Measurements from ENCODE around the gene DBNL.

The DBNL gene

DNA sequence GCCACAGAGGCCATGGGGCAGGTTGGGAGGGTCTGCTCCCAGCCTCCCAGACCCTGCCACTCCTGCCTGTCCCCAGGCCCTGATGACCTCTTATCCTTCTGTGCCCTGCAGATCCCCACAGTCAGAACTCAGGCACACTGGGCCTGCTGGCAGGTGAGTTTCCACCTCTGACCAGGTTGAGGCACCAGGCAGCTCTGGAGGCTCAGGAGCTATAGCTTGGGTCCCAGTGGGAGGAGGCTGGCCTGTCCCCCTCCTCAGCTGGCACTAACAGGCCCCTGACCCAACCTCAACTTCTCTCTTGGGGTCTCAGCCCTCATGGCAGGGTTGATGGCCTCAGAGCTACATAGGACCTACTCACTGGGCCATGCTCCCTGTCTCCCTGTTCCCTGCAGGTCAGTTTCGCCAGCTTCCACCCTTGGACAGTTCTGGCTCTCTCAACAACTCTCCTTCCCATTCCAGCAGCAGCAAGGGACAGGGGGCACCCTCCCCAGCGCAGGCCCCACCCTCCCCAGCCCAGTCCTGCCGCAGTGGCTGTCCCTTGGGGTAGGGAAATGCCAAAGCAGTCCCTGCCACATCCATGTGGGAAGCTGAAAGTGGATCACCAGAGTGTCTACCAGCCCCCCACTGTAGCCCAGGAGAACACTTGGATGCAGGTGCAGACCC, 56.9 kb downstream of the DBNL start:
- DNase-seq = no peak

DNA sequence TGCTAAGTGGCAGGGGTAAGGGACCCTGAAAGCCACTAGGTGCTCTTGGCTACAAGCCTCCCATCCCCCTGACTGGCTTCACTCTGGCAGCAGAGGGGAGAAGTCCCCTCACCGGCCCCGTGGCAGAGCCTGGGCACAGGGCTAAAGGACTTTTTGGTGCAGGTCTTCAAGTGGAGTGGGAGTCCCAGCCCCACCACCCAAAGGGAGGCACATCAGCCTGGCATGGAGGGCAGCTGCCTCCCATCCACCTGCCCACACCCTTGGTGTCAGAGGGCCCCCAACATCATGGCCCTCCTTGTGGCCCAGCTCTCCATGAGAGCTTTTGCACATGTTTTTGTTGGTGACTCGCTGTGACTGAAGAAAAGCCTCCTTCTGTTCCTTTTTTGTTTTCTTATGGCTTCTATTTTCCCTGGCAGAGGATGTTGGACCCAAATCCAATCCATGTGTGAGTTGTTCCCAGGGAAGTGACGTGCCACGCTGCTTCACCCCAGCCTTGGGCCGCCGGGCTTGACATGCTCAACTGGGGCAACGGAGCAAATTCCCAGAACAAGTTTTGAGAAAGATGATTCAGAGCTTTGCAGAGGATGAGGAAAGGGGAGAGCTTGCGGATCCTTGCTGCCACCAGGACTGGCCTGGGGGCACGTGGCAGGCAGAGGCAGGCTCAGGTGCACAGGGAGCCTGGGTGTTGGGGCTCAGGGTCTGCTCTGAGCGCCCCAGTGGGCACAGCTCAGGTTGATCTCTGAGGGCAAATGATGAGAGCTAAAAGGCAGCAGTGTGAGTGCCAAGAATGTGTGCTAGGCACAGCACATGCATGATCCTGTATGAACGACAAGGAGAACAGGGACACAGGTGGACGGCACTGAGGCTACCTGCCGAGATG, 57.7 kb downstream of the DBNL start:
- no peak for DNase-seq

DNA sequence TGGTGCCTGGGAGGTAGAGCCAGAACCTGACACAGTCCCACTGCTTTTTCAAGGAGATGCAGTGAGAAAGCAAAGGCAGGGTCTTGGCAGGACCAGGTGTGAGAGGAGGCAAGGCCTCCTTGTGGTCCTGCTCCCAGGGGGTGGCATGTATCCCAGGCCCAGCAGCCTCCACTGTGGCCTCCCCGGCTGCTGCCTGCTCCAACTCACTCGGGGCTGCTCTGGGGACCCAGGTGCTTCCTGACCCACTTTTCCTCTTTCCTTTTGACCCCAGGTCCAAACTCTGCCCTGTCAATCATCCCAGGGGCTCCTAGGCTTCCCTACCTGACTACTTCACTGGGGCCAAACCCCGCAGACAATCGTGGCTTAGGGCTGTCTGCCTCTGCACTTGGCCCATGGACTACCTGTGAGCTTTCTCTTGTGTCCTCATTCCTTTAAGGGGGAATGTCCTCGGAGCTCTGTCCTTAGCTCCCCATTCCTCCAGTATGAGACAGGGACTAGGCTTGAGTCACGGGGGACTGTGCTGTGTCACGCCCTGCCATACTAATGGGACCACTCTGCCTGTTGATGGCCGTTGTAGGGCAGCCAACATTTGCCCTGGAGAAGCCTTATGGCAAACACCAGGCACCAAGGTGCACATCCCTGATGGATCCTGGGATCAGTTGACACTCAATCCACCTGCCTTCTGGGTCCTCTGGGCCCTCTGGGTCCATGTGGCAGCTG, 58.5 kb downstream of the DBNL start:
- no peak for DNase-seq

DNA sequence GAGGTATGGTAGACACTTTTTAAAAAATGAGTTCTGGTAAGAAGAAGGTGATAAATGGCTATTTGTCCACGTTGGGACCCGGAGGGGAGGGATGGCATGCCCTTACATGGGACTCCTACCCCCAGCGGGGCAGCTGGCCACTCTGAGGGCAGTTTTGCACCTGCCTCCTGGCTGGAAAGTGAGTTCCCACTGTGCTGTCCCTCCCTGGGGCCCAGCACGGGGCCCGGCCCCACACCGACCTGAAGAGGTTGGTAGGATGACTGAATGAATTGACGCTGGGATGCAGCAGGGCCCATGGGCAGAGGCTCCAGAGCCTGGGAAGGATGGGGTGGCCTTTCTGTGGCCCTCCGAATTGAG, 59.0 kb downstream of the DBNL start:
- DNase-seq = no peak

DNA sequence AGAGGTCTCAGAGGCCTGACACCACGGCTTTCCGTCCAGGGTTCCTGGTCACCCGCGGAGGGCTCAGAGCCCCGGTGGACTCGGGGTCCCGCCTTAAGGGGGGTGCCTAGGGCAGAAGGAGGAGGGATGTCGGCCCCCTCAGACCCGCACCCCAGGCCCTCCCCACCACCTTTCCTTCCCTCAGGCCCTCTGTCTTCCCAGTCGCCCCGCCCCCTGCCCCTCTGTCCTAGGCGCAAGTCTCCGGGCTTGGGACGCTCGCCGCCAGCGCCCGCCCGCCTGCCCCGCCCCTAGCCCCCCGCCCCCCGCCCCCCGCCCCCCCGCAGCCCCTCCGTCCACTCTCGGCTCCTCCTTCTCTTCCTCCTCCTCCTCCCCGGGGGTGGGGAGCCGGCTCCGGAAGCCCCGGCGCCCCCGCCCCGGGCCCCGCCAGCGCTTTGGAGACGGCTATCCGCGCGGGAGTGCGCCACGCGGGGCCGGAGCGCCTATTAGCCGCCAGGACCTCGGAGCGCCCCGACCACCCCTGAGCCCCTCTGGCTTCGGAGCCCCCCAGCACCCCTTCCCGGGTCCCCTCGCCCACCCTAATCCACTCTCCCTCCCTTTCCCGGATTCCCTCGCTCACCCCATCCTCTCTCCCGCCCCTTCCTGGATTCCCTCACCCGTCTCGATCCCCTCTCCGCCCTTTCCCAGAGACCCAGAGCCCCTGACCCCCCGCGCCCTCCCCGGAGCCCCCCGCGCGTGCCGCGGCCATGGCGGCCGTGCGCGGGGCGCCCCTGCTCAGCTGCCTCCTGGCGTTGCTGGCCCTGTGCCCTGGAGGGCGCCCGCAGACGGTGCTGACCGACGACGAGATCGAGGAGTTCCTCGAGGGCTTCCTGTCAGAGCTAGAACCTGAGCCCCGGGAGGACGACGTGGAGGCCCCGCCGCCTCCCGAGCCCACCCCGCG, 59.7 kb downstream of the DBNL start, which contains the start of gene AEBP1:
TSS of gene AEBP1 (plus strand) at position 423 of the 937 bp plus-strand sequence. CDS start at position 744, 321 bp downstream.
- DNase-seq = no peak

DNA sequence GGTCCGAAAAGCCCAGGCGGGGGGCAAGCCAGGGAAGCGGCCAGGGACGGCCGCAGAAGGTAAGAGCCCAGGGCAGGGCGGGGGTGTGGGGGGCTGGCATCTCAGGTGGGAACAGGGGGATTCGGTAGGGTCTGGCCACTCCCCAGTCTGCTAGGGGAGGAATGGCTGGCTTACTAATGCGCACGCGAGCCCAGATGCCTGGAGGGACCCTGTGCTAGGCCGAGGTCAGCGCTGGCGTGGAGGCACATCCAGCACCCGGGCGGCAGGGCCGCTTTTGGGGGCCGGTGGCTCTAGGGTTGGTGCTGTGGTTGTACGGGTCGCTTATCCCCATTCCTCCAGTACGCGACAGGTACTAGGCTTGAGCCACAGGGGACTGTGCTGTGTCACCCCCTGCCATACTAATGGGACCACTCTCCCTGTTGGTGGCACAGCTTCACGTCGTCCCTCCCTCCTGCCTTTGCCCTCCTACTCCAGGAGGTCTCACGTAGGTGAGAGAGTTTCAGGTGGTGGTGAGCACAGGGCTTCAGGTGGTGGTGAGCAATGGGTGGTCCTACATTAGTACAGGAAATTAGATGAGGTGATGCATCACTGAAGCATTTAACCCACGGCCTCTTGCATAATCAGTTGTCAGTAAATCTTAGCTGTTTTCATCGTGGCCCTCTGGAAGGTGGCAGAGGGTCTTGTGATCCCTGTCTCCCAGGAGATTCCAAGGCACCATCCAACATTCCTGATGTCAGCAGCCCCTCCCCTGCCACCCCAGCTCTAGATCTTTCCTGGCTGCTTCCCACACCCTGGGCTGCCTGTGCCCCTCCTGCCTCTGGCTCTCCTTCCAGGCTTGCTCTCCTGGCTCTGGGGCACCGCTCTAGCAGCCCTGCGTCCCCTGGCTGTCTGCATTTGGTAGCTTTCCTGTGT, 60.6 kb downstream of the DBNL start:
- no peak for DNase-seq

DNA sequence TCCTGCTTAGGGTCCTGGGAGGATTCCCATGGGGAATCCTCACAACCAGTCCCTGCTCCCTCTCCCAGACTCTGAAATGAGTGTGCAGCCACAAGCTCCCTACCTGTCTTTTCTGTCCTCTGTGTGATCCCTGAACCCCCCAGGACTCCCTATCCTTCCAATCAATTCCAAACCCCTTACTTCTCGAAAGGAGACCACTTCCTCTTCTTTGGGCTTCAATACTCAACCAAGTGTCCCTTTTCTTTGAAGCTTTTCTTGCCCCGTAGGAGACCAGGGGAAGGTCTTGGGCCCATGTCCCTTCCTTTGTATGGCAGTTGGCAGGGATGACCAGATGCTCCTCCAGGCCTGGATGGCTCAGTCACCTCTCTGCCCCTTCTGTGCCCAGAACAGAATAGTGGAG, 61.3 kb downstream of the DBNL start:
- no peak for DNase-seq

DNA sequence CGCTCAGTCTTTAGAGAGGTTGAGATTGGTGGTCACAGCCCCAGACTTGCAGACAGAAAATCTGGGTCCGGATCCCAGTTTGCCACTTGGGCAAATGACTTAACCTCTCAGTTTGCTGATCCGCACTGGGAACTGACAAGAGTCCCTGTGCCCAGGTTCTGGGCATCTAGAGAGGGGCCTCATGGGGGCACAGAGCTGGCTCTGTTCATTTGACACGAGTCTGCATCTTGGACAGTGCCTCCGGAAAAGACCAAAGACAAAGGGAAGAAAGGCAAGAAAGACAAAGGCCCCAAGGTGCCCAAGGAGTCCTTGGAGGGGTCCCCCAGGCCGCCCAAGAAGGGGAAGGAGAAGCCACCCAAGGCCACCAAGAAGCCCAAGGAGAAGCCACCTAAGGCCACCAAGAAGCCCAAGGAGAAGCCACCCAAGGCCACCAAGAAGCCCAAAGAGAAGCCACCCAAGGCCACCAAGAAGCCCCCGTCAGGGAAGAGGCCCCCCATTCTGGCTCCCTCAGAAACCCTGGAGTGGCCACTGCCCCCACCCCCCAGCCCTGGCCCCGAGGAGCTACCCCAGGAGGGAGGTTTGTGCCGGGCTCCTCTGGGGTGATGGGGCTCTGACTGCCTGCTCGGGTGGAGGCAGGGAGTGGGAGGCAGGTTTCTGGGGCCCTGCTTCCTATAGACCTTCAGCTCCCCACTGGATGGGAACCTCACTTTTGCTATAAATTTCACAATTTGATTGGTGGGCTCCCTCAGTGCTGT, 62.0 kb downstream of the DBNL start:
- no peak for DNase-seq

DNA sequence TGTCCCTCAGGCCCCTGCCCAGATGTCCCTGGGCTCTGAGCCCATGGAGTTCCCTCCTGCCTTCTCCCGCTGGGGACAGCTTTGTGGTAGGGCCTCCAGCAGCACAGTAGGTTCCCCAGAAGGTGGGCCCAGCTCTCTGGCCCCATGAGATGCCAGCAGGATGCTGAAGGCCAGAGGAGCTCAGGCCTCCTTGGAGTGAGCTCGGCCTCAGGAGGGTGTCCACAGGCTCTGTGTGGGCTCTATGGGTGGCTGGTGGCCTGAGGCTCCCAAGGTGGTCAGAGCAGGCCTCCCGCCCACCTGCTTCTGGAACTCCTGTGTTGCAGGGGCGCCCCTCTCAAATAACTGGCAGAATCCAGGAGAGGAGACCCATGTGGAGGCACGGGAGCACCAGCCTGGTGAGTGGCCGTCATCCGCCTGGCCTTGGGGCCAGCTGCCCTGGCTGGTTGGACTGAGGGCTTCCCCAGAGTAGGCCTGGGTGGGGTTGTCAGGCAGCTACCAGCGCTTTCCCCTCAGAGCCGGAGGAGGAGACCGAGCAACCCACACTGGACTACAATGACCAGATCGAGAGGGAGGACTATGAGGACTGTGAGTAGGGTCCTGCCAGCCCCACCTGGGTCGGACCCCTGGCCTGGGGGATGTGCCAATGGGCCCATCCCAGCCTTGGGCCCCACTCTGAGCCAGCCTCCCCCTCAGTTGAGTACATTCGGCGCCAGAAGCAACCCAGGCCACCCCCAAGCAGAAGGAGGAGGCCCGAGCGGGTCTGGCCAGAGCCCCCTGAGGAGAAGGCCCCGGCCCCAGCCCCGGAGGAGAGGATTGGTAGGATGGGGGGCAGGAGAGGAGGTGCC, 62.8 kb downstream of the DBNL start:
- no peak for DNase-seq

DNA sequence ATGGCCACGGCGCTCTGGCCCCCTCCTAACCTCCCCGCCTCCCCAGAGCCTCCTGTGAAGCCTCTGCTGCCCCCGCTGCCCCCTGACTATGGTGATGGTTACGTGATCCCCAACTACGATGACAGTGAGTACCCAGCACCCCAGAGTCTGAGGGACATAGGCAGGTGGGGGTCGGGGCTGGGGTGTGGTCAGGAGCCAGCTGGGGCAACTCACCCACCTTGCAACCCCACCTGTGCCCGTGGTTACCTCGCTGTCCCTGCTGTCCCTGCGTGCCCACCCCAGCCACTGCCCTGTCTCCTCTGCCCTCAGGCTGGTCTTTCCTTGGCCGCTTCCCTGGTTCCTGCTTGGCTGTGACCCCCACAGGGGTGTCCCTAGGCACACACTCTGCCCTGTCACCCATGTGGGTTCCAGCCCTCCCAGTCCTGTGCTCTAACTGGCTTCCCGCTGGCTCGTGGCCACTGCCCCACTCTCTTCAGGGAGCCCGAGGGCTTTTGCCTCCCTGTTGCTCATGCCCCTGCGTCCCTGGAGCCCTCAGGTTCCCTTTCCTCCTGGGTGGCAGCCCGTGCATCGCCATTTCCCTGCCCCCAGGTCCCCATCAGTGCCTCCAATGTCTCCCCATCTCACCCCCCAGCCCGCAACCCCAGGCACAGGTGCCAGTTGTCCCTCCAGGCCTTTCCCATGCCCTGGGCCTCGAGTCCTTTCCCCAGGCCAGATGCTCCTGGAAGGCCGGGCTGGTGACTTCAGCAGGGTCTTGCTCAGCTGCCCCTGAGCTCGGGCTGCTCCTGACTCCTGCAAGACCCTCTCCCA, 63.7 kb downstream of the DBNL start:
- DNase-seq = no peak

DNA sequence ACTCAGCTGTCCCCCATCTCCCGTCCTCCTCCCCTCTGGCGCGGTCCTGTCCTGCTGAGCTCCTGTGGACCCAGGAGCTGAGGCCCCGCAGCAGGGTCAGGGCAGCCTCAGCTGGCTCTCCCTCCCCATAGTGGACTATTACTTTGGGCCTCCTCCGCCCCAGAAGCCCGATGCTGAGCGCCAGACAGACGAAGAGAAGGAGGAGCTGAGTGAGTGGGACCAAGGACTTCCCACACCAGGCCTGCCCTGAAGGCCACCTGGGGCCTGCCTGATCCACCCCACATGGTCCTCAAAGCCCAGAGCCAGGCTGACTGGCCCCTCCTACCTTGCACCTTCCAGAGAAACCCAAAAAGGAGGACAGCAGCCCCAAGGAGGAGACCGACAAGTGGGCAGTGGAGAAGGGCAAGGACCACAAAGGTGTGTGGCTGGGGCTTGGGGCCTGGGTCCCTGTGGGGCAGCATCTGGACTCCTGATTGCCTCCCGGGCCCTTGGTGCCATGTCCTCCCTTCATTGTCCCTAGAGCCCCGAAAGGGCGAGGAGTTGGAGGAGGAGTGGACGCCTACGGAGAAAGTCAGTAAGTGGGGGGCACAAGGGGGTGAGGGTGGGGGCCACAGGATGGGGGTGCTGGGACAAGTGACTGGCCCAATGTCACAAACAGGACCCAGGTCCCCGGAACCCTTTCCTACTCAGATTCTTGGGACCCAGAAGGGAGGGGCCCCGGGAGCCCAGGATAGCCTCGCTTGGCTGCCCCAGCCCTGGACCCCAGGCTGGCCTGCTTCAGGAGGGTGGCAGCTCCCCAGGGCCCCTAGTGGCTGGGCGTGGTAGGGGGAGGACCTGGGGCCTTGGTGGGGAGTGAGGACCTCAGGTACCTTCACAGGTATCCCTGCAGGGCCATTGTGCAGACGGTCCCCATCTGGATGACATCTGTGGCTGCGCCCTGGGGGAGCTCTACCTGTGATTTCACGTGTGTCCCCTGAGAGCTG, 64.6 kb downstream of the DBNL start:
- DNase-seq = no peak

DNA sequence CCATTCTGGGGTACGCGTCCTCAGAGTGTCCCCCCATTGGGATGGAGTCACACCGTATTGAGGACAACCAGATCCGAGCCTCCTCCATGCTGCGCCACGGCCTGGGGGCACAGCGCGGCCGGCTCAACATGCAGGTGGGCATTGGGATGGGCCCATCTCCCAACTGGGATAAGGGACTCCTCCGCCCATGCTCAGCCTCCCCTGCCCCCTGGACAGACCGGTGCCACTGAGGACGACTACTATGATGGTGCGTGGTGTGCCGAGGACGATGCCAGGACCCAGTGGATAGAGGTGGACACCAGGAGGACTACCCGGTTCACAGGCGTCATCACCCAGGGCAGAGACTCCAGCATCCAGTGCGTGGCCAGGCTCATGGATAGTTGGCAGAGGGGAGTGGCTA, 65.5 kb downstream of the DBNL start:
- no peak for DNase-seq

DNA sequence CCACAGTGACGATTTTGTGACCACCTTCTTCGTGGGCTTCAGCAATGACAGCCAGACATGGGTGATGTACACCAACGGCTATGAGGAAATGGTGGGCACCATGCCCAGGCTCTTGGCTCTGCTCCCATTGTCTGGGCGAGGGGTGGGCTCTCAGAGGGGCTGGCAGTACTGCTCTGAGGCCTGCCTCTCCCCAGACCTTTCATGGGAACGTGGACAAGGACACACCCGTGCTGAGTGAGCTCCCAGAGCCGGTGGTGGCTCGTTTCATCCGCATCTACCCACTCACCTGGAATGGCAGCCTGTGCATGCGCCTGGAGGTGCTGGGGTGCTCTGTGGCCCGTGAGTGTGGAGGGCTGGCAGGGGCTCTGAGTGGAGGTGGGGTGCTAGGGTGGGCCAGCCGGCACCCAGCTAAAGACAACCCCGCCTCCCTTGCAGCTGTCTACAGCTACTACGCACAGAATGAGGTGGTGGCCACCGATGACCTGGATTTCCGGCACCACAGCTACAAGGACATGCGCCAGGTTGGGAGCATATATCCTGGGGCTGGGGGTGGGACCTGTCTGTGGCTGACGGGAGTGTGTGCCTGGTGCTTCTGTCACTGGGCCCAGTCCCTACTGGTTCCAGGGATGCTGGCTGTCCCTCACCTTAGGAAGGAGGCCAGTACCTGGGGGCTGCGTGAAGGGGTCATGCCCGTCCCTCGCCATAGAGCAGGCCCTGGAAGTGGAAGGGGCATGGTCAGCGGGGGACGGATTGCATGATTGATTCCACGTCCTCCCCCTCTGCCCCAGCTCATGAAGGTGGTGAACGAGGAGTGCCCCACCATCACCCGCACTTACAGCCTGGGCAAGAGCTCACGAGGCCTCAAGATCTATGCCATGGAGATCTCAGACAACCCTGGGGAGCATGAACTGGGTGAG, 66.5 kb downstream of the DBNL start:
- no peak for DNase-seq

Measured in NCI-H774 (cell line).